HG03139 (cell line): Measurements from ENCODE around the gene KIAA1549.

Source experiments
- ATAC-seq: cut with Tn5 transposase; IDR thresholded peaks from one replicate; pipeline ENCODE4 v1.9.1; 2021; ENCODE audit not compliant: unreplicated experiment

The KIAA1549 gene

GRCh38 chr7:138975343-138976104 is 5.7 kb downstream of the KIAA1549 start:
- ATAC-seq: no peak

- no peak for ATAC-seq
These were observed 6.4 kb downstream of the KIAA1549 start for GRCh38 chr7:138974675-138975292.

- ATAC-seq: no peak
These were observed 7.1 kb downstream of the KIAA1549 start for GRCh38 chr7:138974103-138974502.

GRCh38 chr7:138970952-138971351 is 10.2 kb downstream of the KIAA1549 start:
- no peak for ATAC-seq

- no peak for ATAC-seq
These were observed 10.7 kb downstream of the KIAA1549 start for GRCh38 chr7:138970446-138970845.

GRCh38 chr7:138967159-138967558 is 14.0 kb downstream of the KIAA1549 start:
- ATAC-seq: no peak

GRCh38 chr7:138964624-138965436 is 16.4 kb downstream of the KIAA1549 start:
- ATAC-seq: no peak

GRCh38 chr7:138963675-138964074 is 17.5 kb downstream of the KIAA1549 start:
- no peak for ATAC-seq

GRCh38 chr7:138962561-138963270 is 18.5 kb downstream of the KIAA1549 start:
- ATAC-seq: no peak

GRCh38 chr7:138961159-138961558 is 20.0 kb downstream of the KIAA1549 start:
- ATAC-seq: no peak

GRCh38 chr7:138958391-138958956 is 22.7 kb downstream of the KIAA1549 start:
- ATAC-seq: no peak

- no peak for ATAC-seq
These were observed 23.3 kb downstream of the KIAA1549 start for GRCh38 chr7:138957753-138958390.

- no peak for ATAC-seq
These were observed 24.0 kb downstream of the KIAA1549 start for GRCh38 chr7:138957217-138957616.

GRCh38 chr7:138954545-138955475 is 26.4 kb downstream of the KIAA1549 start:
- ATAC-seq: no peak

- no peak for ATAC-seq
These were observed 28.4 kb downstream of the KIAA1549 start for GRCh38 chr7:138952791-138953190.

- ATAC-seq: no peak
These were observed 29.2 kb downstream of the KIAA1549 start for GRCh38 chr7:138951953-138952352.

- no peak for ATAC-seq
These were observed 31.6 kb downstream of the KIAA1549 start for GRCh38 chr7:138949421-138950088.

GRCh38 chr7:138948403-138948802 is 32.8 kb downstream of the KIAA1549 start:
- ATAC-seq: no peak

- ATAC-seq: no peak
These were observed 35.4 kb downstream of the KIAA1549 start for GRCh38 chr7:138945821-138946220.
